Measurements from ENCODE around the gene RNF150.

DNA sequence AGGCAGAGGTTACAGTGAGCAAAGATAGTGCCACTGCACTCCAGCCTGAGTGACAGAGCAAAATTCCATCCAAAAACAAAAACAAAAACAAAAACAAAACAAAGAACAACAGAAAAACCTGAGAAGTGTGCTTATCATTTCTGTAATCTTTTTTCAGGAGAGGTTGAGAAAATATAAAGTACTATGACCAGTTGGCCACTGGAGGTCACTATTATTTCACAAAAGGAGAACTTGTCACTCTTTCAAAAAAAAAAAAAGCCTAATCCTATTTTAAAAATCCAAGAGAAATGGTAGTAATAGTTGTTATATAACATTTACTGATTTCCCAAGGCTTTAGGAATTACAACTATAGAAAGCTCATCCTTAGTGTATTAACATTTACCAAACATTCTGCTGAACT is 24.9 kb upstream of the RNF150 start:
- TF ChIP-seq, protein P1, sequence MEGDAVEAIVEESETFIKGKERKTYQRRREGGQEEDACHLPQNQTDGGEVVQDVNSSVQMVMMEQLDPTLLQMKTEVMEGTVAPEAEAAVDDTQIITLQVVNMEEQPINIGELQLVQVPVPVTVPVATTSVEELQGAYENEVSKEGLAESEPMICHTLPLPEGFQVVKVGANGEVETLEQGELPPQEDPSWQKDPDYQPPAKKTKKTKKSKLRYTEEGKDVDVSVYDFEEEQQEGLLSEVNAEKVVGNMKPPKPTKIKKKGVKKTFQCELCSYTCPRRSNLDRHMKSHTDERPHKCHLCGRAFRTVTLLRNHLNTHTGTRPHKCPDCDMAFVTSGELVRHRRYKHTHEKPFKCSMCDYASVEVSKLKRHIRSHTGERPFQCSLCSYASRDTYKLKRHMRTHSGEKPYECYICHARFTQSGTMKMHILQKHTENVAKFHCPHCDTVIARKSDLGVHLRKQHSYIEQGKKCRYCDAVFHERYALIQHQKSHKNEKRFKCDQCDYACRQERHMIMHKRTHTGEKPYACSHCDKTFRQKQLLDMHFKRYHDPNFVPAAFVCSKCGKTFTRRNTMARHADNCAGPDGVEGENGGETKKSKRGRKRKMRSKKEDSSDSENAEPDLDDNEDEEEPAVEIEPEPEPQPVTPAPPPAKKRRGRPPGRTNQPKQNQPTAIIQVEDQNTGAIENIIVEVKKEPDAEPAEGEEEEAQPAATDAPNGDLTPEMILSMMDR (IDR thresholded peaks at IDR 0.05): peak; percentile 32 to 62 (median 36)
- TF ChIP-seq POLR2A (IDR thresholded peaks at IDR 0.05): no peak
- no peak for TF ChIP-seq POLR2AphosphoS5 (IDR thresholded peaks at IDR 0.05)
